Measurements from ENCODE around the gene HSPA12B.

Gene HSPA12B

GRCh38 chr20:3691897-3692296 lies 40.6 kb upstream of the HSPA12B start:
- H3K9me3 ChIP-seq (ENCODE audit: low read depth, low read length): no peaks in the 10 kb centered on the region
- TF ChIP-seq POLR2AphosphoS5 (IDR thresholded peaks at IDR 0.05; ENCODE audit: borderline replicate concordance, low read depth, low read length): no peak
- no peak for TF ChIP-seq FOXP2 (optimal IDR thresholded peaks at IDR 0.05; ENCODE audit: control extremely low read depth, extremely low read length, insufficient read depth)
- TF ChIP-seq EZH2 (IDR thresholded peaks at IDR 0.05): no peak
- DNase-seq (ENCODE audit: low read depth, low spot score): no peak
- H3K9ac ChIP-seq (ENCODE audit: insufficient read length): no peak overlapping the region
- H3K36me3 ChIP-seq (ENCODE audit: insufficient read depth, low read length): no peaks in the 10 kb centered on the region
- no peak overlapping the region for H3K4me3 ChIP-seq
- no peak overlapping the region for H3K27ac ChIP-seq

- no peak for DNase-seq (ENCODE audit: low read depth, low spot score)
- H3K4me3 ChIP-seq: no peak overlapping the region
- H3K27ac ChIP-seq: no peak overlapping the region
- TF ChIP-seq POLR2AphosphoS5 (IDR thresholded peaks at IDR 0.05; ENCODE audit: borderline replicate concordance, low read depth, low read length) (no peak), FOXP2 (optimal IDR thresholded peaks at IDR 0.05; ENCODE audit: control extremely low read depth, extremely low read length, insufficient read depth) (no peak), EZH2 (IDR thresholded peaks at IDR 0.05) (no peak)
- no peaks in the 10 kb centered on the region for H3K9me3 ChIP-seq (ENCODE audit: low read depth, low read length)
- H3K9ac ChIP-seq (ENCODE audit: insufficient read length): no peak overlapping the region
- H3K36me3 ChIP-seq (ENCODE audit: insufficient read depth, low read length): no peaks in the 10 kb centered on the region
Measured at GRCh38 chr20:3692706-3693294, 39.7 kb upstream of the HSPA12B start.

GRCh38 chr20:3693376-3693775 lies 39.1 kb upstream of the HSPA12B start:
- H3K9me3 ChIP-seq (ENCODE audit: low read depth, low read length): no peaks in the 10 kb centered on the region
- no peaks in the 10 kb centered on the region for H3K36me3 ChIP-seq (ENCODE audit: insufficient read depth, low read length)
- DNase-seq (ENCODE audit: low read depth, low spot score): no peak
- H3K27ac ChIP-seq: no peak overlapping the region
- TF ChIP-seq FOXP2 (optimal IDR thresholded peaks at IDR 0.05; ENCODE audit: control extremely low read depth, extremely low read length, insufficient read depth) (no peak), EZH2 (IDR thresholded peaks at IDR 0.05) (no peak), POLR2AphosphoS5 (IDR thresholded peaks at IDR 0.05; ENCODE audit: borderline replicate concordance, low read depth, low read length) (no peak)
- H3K9ac ChIP-seq (ENCODE audit: insufficient read length): no peak overlapping the region
- H3K4me3 ChIP-seq: no peak overlapping the region

- H3K9me3 ChIP-seq (ENCODE audit: low read depth, low read length): no peaks in the 10 kb centered on the region
- H3K27ac ChIP-seq: no peak overlapping the region
- no peaks in the 10 kb centered on the region for H3K36me3 ChIP-seq (ENCODE audit: insufficient read depth, low read length)
- DNase-seq (ENCODE audit: low read depth, low spot score): no peak
- no peak for TF ChIP-seq POLR2AphosphoS5 (IDR thresholded peaks at IDR 0.05; ENCODE audit: borderline replicate concordance, low read depth, low read length)
- H3K9ac ChIP-seq (ENCODE audit: insufficient read length): no peak overlapping the region
- no peak overlapping the region for H3K4me3 ChIP-seq
Measured at GRCh38 chr20:3694864-3695263, 37.6 kb upstream of the HSPA12B start.

GRCh38 chr20:3696200-3696599 lies 36.3 kb upstream of the HSPA12B start:
- Histone ChIP-seq H3K36me3 (ENCODE audit: insufficient read depth, low read length) (no peaks in the 10 kb centered on the region), H3K4me3 (no peak overlapping the region), H3K27ac (no peak overlapping the region), H3K9me3 (ENCODE audit: low read depth, low read length) (no peaks in the 10 kb centered on the region), H3K9ac (ENCODE audit: insufficient read length) (no peak overlapping the region)
- no peak for DNase-seq (ENCODE audit: low read depth, low spot score)
- TF ChIP-seq FOXP2 (optimal IDR thresholded peaks at IDR 0.05; ENCODE audit: control extremely low read depth, extremely low read length, insufficient read depth) (no peak), EZH2 (IDR thresholded peaks at IDR 0.05) (no peak), POLR2AphosphoS5 (IDR thresholded peaks at IDR 0.05; ENCODE audit: borderline replicate concordance, low read depth, low read length) (no peak)

- no peaks in the 10 kb centered on the region for H3K9me3 ChIP-seq (ENCODE audit: low read depth, low read length)
- no peaks in the 10 kb centered on the region for H3K36me3 ChIP-seq (ENCODE audit: insufficient read depth, low read length)
- DNase-seq (ENCODE audit: low read depth, low spot score): no peak
- no peak overlapping the region for H3K27ac ChIP-seq
- no peak overlapping the region for H3K4me3 ChIP-seq
- TF ChIP-seq EZH2 (IDR thresholded peaks at IDR 0.05): no peak
- TF ChIP-seq POLR2AphosphoS5 (IDR thresholded peaks at IDR 0.05; ENCODE audit: borderline replicate concordance, low read depth, low read length): no peak
- TF ChIP-seq FOXP2 (optimal IDR thresholded peaks at IDR 0.05; ENCODE audit: control extremely low read depth, extremely low read length, insufficient read depth): no peak
- no peak overlapping the region for H3K9ac ChIP-seq (ENCODE audit: insufficient read length)
Measured at GRCh38 chr20:3696745-3697587, 35.5 kb upstream of the HSPA12B start.

- Histone ChIP-seq H3K9me3 (ENCODE audit: low read depth, low read length) (no peaks in the 10 kb centered on the region), H3K36me3 (ENCODE audit: insufficient read depth, low read length) (no peaks in the 10 kb centered on the region), H3K27ac (no peak overlapping the region), H3K4me3 (no peak overlapping the region), H3K9ac (ENCODE audit: insufficient read length) (no peak overlapping the region)
- TF ChIP-seq EZH2 (IDR thresholded peaks at IDR 0.05) (no peak), POLR2AphosphoS5 (IDR thresholded peaks at IDR 0.05; ENCODE audit: borderline replicate concordance, low read depth, low read length) (no peak), FOXP2 (optimal IDR thresholded peaks at IDR 0.05; ENCODE audit: control extremely low read depth, extremely low read length, insufficient read depth) (no peak)
- no peak for DNase-seq (ENCODE audit: low read depth, low spot score)
Measured at GRCh38 chr20:3697588-3698305, 34.7 kb upstream of the HSPA12B start.

GRCh38 chr20:3698591-3699001 lies 33.9 kb upstream of the HSPA12B start:
- no peak overlapping the region for H3K27ac ChIP-seq
- H3K36me3 ChIP-seq (ENCODE audit: insufficient read depth, low read length): no peaks in the 10 kb centered on the region
- TF ChIP-seq POLR2AphosphoS5 (IDR thresholded peaks at IDR 0.05; ENCODE audit: borderline replicate concordance, low read depth, low read length): no peak
- no peak for TF ChIP-seq FOXP2 (optimal IDR thresholded peaks at IDR 0.05; ENCODE audit: control extremely low read depth, extremely low read length, insufficient read depth)
- no peak for TF ChIP-seq EZH2 (IDR thresholded peaks at IDR 0.05)
- no peak for DNase-seq (ENCODE audit: low read depth, low spot score)
- no peaks in the 10 kb centered on the region for H3K9me3 ChIP-seq (ENCODE audit: low read depth, low read length)
- no peak overlapping the region for H3K9ac ChIP-seq (ENCODE audit: insufficient read length)
- no peak overlapping the region for H3K4me3 ChIP-seq
